Measurements from ENCODE around the gene NDUFA1.
"Not testable (repeated sequence)": the region's sequence is repeated elsewhere in the genome, so short reads cannot be mapped to it uniquely, and the experiment has no call there.

The NDUFA1 gene

DNA sequence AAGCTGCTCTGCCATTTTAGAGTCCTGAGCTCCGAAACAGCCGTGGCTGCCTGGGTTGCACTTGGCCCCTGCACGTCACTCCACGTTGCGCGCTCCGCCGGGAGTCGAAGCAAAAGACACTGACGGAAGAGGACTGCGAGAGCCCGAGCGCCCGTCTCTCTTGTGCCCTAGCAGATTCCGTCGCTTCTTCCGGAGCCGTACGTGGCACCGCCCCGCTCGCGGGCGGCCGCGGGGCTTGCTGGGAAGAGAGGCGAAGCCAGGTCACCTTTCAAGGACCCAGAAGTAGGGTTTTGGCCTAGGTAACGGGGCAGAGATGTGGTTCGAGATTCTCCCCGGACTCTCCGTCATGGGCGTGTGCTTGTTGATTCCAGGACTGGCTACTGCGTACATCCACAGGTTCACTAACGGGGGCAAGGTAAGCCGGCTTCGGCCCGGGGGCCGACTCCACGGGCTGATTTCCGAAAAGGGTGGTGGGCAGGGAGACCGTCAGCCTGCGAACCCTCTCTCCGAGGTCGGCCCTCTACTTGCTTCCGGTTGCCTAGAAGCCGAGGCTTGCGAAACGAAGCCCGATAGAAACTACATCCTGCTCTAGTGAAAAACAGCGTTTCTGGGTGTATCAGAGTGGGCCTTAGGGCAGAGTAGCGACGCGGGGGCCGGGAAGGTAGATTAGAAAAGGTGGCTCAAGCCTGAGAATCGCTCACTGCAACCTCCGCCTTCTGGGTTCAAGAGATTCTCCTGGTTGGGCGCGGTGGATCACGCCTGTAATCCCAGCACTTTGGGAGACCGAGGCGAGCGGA, at the start of gene NDUFA1, which contains the start of gene RNF113A:
TSS of gene NDUFA1 (plus strand) at position 234 of the 797 bp plus-strand sequence. CDS start at position 314, 80 bp downstream.
TSS of gene RNF113A (minus strand) at position 135 of the 797 bp plus-strand sequence. CDS start at position 15, 120 bp downstream.
- peak; percentile 84 for DNase-seq (ENCODE audit: low read depth, low spot score)

DNA sequence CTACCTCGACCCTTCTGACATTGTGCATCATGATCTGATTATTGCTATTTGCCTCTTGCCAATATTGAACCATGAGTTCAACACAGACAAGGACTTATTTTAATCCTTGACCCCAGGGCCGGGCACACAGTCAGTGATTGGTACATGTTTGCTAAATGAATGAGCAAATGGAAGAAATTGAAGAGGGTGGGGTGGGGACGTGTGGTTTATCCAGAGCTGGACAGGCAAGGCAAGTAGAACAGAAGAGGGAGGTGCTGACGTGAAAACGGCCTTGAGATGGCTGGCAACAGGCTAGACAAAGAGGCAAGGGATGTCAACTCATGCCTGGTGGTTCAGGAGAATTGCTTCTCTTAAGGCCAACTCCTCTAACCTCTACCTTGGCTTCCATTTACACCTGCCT, 47.4 kb upstream of the NDUFA1 start:
- not testable (repeated sequence) for DNase-seq (ENCODE audit: low read depth, low spot score)

- peak; percentile 2 for DNase-seq (ENCODE audit: low read depth, low spot score)
Observed at GRCh38 chrX:119826399-119826959, 45.2 kb upstream of the NDUFA1 start.

DNA sequence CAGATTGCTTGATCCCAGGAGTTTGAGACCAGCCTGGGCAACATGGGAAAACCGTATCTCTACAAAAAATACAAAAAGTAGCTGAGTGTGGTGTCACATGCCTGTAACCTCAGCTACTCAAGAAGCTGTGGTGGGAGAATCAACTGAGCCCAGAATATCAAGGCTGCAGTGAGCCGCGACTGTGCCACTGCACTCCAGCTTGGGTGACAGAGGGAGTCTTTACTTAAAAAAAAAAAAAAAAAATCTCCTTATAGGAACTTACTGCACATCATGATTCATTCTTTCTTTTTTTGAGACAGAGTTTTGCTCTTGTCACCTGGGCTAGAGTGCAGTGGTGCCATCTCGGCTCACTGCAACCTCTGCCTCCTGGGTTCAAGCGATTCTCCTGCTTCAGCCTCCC, 43.2 kb upstream of the NDUFA1 start:
- DNase-seq (ENCODE audit: low read depth, low spot score) = no peak

DNA sequence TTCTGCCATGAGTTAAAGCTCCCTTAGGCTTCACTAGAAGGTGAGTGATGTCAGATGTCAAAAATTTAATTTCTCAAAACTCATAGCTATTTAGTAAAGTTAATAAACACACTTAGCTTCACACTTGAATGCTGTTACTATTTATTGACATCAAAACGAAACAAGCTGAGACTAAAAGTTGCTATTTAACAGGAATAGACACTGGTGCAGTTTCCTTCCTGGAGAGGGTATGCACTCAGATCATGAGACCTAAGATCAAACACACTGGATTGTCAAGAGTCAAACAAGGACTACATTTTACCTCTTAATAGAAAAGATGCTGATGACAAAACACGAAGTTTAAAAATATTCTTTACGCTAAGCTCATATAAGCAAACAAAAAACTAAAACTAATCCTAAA, 37.7 kb upstream of the NDUFA1 start:
- no peak for DNase-seq (ENCODE audit: low read depth, low spot score)

- peak; percentile 98 for DNase-seq (ENCODE audit: low read depth, low spot score)
Observed at GRCh38 chrX:119852382-119853353, 19.0 kb upstream of the NDUFA1 start, which contains the start of gene UPF3B. UPF3B (minus strand) TSS chrX:119852963; CDS start chrX:119852928, 35 bp downstream.

DNA sequence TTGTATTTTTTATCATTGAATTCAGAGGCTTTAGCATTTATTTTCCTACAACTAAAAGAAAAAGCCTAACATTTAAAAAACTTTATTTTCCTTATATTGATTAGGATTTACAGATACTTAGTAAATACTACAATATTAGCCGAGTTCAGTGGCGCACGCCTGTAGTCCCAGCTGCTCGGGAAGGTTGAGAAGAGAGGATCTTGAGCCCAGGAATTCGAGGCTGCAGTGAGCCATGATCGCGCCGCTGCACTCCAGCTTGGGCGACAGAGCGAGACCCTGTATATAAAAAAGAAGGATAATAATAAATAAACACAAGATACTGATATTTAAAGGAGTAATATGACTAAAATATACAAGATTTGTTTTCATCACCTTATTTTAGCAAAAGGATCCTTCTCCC, 18.2 kb upstream of the NDUFA1 start:
- DNase-seq (ENCODE audit: low read depth, low spot score) = no peak

- peak; percentile 30 for DNase-seq (ENCODE audit: low read depth, low spot score)
Observed at GRCh38 chrX:119870626-119871131, 953 bp upstream of the NDUFA1 start.

DNA sequence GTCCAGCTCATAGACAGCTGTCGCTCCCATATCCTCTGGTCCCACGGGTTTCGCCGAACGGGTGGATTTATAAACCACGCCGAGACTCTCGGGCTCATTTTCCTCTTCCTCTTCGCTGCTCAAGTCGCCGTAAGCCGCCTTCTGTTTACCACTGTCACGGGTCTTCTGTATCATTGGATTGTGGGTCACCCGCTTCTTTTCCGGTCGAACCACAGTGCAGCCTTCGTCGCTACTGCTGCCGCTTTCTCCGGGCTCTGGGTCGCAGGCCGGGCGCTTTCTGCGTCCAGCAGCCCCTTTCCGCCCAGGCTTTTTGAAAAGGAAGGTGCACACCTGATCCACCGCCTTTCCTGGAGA, 410 bp upstream of the NDUFA1 start:
- no peak for DNase-seq (ENCODE audit: low read depth, low spot score)

- DNase-seq (ENCODE audit: low read depth, low spot score) = no peak
Observed at GRCh38 chrX:119878740-119879139, 7.1 kb downstream of the NDUFA1 start.

DNA sequence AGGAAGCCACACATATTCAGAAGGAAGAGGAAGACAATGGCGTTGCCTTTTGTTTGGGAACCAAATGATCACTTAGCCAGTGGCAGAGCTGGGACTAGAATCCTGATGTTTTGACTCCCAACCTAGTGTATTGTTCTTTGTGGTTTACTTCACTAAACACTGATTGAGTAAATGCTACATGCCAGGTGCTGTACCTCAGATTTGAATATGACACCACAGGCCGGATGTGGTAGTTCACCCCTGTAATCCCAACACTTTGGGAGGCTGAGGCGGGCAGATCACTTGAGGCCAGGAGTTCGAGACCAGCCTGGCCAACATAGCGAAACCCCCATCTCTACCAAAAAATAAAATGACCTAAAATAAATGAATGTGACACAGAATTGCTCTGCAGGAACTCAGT, 8.4 kb downstream of the NDUFA1 start:
- DNase-seq (ENCODE audit: low read depth, low spot score) = no peak

DNA sequence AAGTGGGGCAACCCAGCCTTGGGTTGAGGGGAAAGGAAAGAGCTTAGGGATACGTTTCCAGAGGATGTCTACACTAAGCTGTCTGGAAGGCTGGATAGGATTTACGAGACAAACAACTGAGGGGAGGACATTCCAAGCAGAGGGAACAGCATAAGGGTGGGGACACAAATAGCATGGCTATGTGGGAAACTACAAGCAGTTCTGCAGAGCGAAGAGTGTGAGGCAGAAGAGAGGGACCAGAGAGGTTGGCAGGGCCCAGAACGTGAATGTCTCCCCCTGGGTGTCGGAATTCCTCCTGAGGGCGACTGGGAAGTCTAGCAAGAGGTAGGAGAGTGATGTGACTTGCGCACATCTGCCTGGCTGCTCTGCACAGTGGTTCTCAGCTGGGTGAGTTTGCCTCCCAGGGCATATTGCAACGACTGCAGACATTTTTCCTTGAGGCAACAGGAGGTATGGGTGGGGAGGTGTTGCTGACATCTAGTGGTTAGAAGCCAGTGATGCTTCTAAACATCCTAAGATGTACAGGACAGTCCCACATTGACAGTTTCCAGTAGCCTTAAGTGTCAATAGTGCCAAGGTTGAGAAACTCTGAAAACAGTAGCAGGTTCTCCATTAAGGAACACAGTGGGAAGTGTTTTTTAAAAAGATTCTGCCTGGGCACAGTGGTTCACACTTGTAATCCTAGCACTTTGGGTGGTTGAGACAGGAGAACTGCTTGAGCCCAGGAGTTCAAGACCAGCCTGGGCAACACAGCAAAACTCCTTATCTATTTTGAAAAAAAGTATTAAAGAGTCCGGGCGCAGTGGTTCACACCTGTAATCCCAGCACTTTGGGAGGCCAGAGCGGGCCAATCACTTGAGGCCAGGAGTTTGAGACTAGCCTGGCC, 9.2 kb downstream of the NDUFA1 start:
- DNase-seq (ENCODE audit: low read depth, low spot score) = peak; percentile 57

DNA sequence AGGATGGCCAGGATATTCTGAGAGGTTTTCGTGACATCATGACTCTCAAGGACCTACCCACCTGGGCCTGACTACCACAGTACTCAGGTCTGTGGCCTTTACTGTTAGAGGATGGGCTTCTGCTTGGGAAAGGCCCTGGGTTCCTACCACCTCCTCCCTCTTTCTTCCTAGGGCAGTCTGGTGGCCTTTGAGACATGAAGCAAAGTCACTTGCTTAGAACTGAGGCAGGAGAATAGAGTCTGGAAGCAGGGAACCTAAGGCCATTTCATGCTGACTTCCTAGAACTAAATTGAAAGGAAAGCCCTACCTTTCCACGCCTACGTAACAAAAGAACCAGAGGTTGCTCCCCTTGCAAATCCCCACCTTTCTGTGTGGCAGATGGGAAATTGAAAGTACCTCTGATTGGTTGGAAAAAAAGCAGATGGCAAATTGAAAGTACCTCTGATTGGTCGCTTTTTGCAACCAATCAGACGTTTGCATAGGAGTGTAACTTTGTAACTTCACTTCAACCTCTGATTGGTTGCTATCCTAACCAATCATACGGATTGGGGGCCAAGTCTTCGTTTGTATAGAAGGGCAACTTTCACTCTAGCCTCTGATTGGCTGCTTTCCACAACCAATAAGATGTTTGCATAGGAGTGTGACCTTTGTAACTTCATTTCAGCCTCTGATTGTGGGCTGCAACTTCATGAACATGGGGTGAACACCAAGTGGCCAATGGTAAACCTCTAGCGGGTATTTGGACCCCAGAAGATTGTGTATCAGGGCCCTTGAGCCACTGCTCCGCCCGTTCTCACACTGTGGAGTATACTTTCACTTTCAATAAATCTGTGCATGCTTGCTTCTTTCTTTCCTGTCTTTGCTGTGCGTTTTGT, 14.2 kb downstream of the NDUFA1 start:
- DNase-seq (ENCODE audit: low read depth, low spot score) = no peak

DNA sequence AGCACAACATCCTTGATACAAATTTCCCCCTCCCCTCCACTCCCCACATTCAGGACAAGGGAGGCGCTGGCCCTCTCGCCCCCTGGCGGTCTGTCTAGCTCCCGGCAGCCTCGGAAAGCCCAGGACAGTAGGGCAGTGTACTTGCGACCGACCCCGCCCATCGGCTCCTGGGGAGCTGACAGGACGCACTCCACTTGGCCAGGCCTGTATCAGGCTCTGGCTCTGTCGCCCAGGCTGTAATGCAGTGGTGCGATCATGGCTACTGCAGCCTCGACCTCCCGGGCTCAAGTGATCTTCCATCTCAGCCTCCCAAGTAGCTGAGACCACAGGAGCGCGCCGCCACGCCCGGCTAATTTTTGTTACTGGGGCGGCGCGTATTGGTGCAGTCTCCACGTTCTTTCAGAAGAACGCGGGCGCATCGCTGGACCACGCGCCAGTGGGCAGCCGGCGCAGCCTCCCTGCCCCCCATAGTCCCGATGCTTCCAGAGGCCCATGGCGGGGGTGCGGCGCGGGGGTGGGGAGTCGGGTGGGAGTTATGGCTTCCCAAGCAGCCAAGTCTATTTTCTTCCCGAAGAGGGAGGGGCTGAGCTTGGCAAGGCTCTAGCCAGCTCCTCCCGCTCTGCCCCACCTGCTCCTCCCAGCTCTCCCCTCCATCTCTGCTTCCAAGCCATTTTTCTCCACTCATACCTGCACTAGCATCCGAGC, 16.2 kb downstream of the NDUFA1 start:
- peak; percentile 72 for DNase-seq (ENCODE audit: low read depth, low spot score)

DNA sequence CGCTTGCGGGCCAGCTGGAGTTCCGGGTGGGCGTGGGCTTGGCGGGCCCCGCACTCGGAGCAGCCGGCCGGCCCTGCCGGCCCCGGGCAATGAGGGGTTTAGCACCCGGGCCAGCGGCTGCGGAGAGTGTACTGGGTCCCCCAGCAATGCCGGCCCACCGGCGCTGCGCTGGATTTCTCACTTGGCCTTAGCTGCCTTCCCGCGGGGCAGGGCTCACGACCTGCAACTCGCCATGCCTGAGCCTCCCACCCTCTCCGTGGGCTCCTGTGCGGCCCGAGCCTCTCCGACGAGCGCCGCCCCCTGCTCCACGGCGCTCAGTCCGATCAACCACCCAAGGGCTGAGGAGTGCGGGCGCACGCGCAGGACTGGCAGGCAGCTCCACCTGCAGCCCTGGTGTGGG, 19.0 kb downstream of the NDUFA1 start:
- not testable (repeated sequence) for DNase-seq (ENCODE audit: low read depth, low spot score)

- DNase-seq (ENCODE audit: low read depth, low spot score) = not testable (repeated sequence)
Observed at GRCh38 chrX:119891961-119892692, 20.5 kb downstream of the NDUFA1 start.

GRCh38 chrX:119895843-119896326, 24.3 kb downstream of the NDUFA1 start, which contains the start of gene AKAP14:
AKAP14 (plus strand) TSS chrX:119895893; CDS start chrX:119903224, 7,331 bp downstream.
- peak; percentile 10 for DNase-seq (ENCODE audit: low read depth, low spot score)

GRCh38 chrX:119899125-119899524, 27.5 kb downstream of the NDUFA1 start:
- DNase-seq (ENCODE audit: low read depth, low spot score) = no peak
